T-helper 2 cell treated with Interferon-gamma antibody and Interleukin-4, amounts not matched to agents 100 ng/mL and 5 ng/mL, for 36 hours (primary cell): ENCODE measurements around the gene GAK. TPM values are rescaled to one million over a fixed set of nuclear protein-coding genes. Genes with fewer than 3 reads are reported as not detected.

Experiments
- intact Hi-C: fragments of 100-400 bp; cut with micrococcal nuclease; formaldehyde crosslinking; loops from one replicate; pipeline ENCODE4 v1.15.1; 2023
- total RNA-seq: library from RNA; stranded (reverse); gene quantifications from 2 replicates; pipeline ENCODE4 v1.2.3, GENCODE V29; 2022

The GAK gene
- total RNA-seq: 141 and 144 TPM in 2 replicates

- intact Hi-C loops: loop anchor here (1.0 to 5.0 kb wide), 8 partner anchors 41 to 415 kb away; partner anchors contain the start of genes DGKQ, FGFRL1, MAEA and PCGF3
These were observed at the start of gene GAK, which contains the start of gene TMEM175 for GRCh38 chr4:931960-932712. GAK (minus strand) TSS chr4:932316; CDS start chr4:932187, 129 bp downstream. TMEM175 (plus strand) TSS chr4:932460; CDS start chr4:947740, 15,280 bp downstream.

GRCh38 chr4:978957-979701, 47.0 kb upstream of the GAK start:
- intact Hi-C loops: loop anchor here (10.0 kb wide), 1 partner anchor 104 kb away; no protein-coding TSS in a partner anchor

GRCh38 chr4:976016-976415, 43.9 kb upstream of the GAK start:
- intact Hi-C loops: loop anchor here (10.0 kb wide), 1 partner anchor 101 kb away; no protein-coding TSS in a partner anchor

- intact Hi-C loops: loop anchor here (10.0 kb wide), 1 partner anchor 100 kb away; no protein-coding TSS in a partner anchor
These were observed 42.6 kb upstream of the GAK start for GRCh38 chr4:974668-975067.

GRCh38 chr4:973431-974397, 41.6 kb upstream of the GAK start, which contains the start of gene DGKQ:
DGKQ (minus strand) TSS chr4:973569; CDS start chr4:973482, 87 bp downstream.
- intact Hi-C loops: loop anchor here (1.0 to 10.0 kb wide), 5 partner anchors 14 to 191 kb away; partner anchors contain the start of genes FGFRL1, GAK, IDUA and TMEM175

- intact Hi-C loops: loop anchor here (1.0 to 10.0 kb wide), 5 partner anchors 14 to 191 kb away; partner anchors contain the start of genes FGFRL1, GAK, IDUA and TMEM175
These were observed 40.7 kb upstream of the GAK start for GRCh38 chr4:972651-973424.

GRCh38 chr4:971666-972500, 39.8 kb upstream of the GAK start:
- intact Hi-C loops: loop anchor here (10.0 kb wide), 1 partner anchor 97 kb away; no protein-coding TSS in a partner anchor

- intact Hi-C loops: loop anchor here (10.0 kb wide), 1 partner anchor 96 kb away; no protein-coding TSS in a partner anchor
These were observed 38.9 kb upstream of the GAK start for GRCh38 chr4:970854-971520.

GRCh38 chr4:970046-970745, 38.1 kb upstream of the GAK start:
- intact Hi-C loops: loop anchor here (10.0 kb wide), 1 partner anchor 95 kb away; no protein-coding TSS in a partner anchor

GRCh38 chr4:968621-969394, 36.7 kb upstream of the GAK start:
- intact Hi-C loops: no loop called here

GRCh38 chr4:968221-968620, 36.1 kb upstream of the GAK start:
- intact Hi-C loops: no loop called here

- intact Hi-C loops: no loop called here
These were observed 35.3 kb upstream of the GAK start for GRCh38 chr4:967113-968104.

GRCh38 chr4:966266-967112, 34.4 kb upstream of the GAK start:
- intact Hi-C loops: no loop called here

- intact Hi-C loops: no loop called here
These were observed 33.6 kb upstream of the GAK start for GRCh38 chr4:965766-966134.
